Mammary epithelial cell (primary cell): ENCODE measurements around the gene OR4D2.

ENCODE experiments used
- CTCF ChIP-seq, 2 donors: IDR thresholded peaks in 1 of 2; conservative IDR thresholded peaks in 1 of 2; 2 replicates each; pipeline ENCODE4 v1.5.1; 2011 to 2012; ENCODE audit warnings: inconsistent platforms in 2 of 2, low read length in 2 of 2, mild to moderate bottlenecking in 2 of 2, control low read depth in 1 of 2, low read depth in 1 of 2; ENCODE audit not compliant: insufficient read depth in 1 of 2; ENCODE audit errors: extremely low read depth in 1 of 2
- EZH2 ChIP-seq: IDR thresholded peaks from 2 replicates; pipeline ENCODE4 v1.6.1; 2012; ENCODE audit warnings: low read length, inconsistent platforms, borderline replicate concordance

DNA sequence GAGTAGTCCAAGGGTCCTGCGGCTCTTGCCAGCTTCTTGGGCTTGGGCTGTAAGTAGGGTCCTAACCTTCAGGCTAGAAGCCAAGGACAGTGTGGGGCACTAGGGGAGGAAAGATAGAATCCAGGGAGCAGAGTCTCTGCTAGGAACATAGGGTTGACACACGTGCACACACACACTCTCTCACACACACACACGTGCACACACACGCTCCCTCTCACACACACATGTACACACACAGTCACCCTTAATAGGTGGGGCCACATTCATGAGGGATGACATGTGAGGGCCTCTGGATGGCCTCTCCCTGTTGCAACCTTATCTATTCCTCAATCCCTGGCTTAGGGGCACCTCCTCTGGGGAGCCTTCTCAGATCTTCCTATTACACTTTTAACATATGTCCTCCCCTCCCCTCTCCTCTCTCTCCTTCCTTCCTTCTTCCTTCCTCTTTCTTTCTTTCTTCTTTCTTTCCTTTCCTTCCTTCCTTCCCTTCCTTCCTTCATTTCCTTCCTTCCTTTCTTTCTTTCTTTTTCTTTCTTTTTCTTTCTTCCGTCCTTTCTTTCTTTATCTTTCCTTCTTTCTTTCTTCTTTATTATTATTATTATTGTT is 28.8 kb downstream of the OR4D2 start:
- no peak for TF ChIP-seq CTCF (conservative IDR thresholded peaks at IDR 0.05 in 1 of 2, IDR thresholded peaks at IDR 0.05 in 1 of 2; ENCODE audit: extremely low read depth in 1 of 2, insufficient read depth in 1 of 2, low read depth in 1 of 2, low read length in 2 of 2)
- no peak for TF ChIP-seq EZH2
